IMR-90 (cell line): Measurements from ENCODE around the gene TMEM54. TPM values are rescaled to one million over a fixed set of nuclear protein-coding genes. Genes with fewer than 3 reads are reported as not detected.

ENCODE experiments used
- ATAC-seq: fragments of 200-7000 bp; cut with Tn5 transposase; 2 replicates; pipeline ENCODE4 v1.9.1; 2020; ENCODE audit warnings: low read depth, mild to moderate bottlenecking, moderate library complexity
- BruUV-seq: library from RNA; stranded (reverse); fragments of 400-500 nt; replicated peaks from 2 replicates; lab custom pipeline; 2021; lab: Mats Ljungman, UMichigan
- CTCF ChIA-PET: fragments of 300-600 bp; formaldehyde crosslinking; extraction: SDS; loops from one replicate; lab custom pipeline; 2021; ENCODE audit warnings: antibody characterized with exemption; lab: Yijun Ruan, JAX
- POLR2A ChIA-PET: fragments of 300-600 bp; sonication (Branson Sonifier 250); formaldehyde crosslinking; loops from one replicate; lab custom pipeline; 2022; ENCODE audit warnings: antibody characterized with exemption; ENCODE audit not compliant: unreplicated experiment; lab: Charles Lee
- DNase-seq: peaks from one replicate; pipeline ENCODE4 v3.0.0; 2013
- H2AFZ ChIP-seq: replicated peaks from 2 replicates; pipeline ENCODE3; 2013; ENCODE audit warnings: low read length, mild to moderate bottlenecking; ENCODE audit not compliant: poor library complexity
- H2AK5ac ChIP-seq: 2 replicates; pipeline ENCODE4 v1.6.1; 2013; ENCODE audit warnings: low read depth, low read length, inconsistent platforms
- H2AK9ac ChIP-seq: replicated peaks from 2 replicates; pipeline ENCODE3; 2013; ENCODE audit warnings: mild to moderate bottlenecking, low read depth, low read length, moderate library complexity; ENCODE audit not compliant: poor library complexity
- H2BK120ac ChIP-seq: 2 replicates; pipeline ENCODE4 v1.6.1; 2013; ENCODE audit warnings: low read depth, low read length, inconsistent platforms
- H2BK15ac ChIP-seq: 3 replicates; pipeline ENCODE4 v1.6.1; 2013; ENCODE audit warnings: low read depth, low read length, inconsistent platforms
- H2BK20ac ChIP-seq: 2 replicates; pipeline ENCODE4 v1.6.1; 2013; ENCODE audit warnings: low read depth, mild to moderate bottlenecking, inconsistent platforms, low read length, moderate library complexity
- H2BK5ac ChIP-seq: 2 replicates; pipeline ENCODE4 v1.6.1; 2013; ENCODE audit warnings: mild to moderate bottlenecking, low read depth, low read length, inconsistent platforms; ENCODE audit not compliant: poor library complexity, severe bottlenecking
- H3K14ac ChIP-seq: replicated peaks from 2 replicates; pipeline ENCODE4 v1.6.1; 2013; ENCODE audit warnings: low read depth, low read length, inconsistent platforms
- H3K18ac ChIP-seq: 2 replicates; pipeline ENCODE4 v1.6.1; 2013; ENCODE audit warnings: low read depth, low read length, control low read depth
- H3K23ac ChIP-seq: 2 replicates; pipeline ENCODE4 v1.6.1; 2013; ENCODE audit warnings: low read depth, low read length, inconsistent platforms
- H3K27ac ChIP-seq: 2 replicates; pipeline ENCODE4 v1.5.1; 2013; ENCODE audit warnings: mild to moderate bottlenecking, control low read depth, low read length; ENCODE audit not compliant: insufficient read depth
- H3K27me3 ChIP-seq: 2 replicates; pipeline ENCODE4 v1.6.1; 2013; ENCODE audit warnings: low read length; ENCODE audit not compliant: control insufficient read depth, insufficient read depth
- H3K36me3 ChIP-seq: 2 replicates; pipeline ENCODE4 v1.6.1; 2013; ENCODE audit warnings: low read length, mixed read lengths; ENCODE audit not compliant: control insufficient read depth, insufficient read depth
- H3K4ac ChIP-seq: 2 replicates; pipeline ENCODE4 v1.6.1; 2013; ENCODE audit warnings: low read depth, low read length, inconsistent platforms
- H3K4me1 ChIP-seq: 2 replicates; pipeline ENCODE4 v1.6.1; 2013; ENCODE audit warnings: low read length, mixed read lengths; ENCODE audit not compliant: control insufficient read depth, insufficient read depth
- H3K4me2 ChIP-seq: 2 replicates; pipeline ENCODE4 v1.6.1; 2013; ENCODE audit warnings: low read depth, mild to moderate bottlenecking, control low read depth, low read length, moderate library complexity
- H3K4me3 ChIP-seq: 2 replicates; pipeline ENCODE4 v1.5.1; 2013; ENCODE audit warnings: low read depth, mild to moderate bottlenecking, control low read depth, low read length, moderate library complexity; ENCODE audit not compliant: insufficient read depth
- H3K56ac ChIP-seq: 2 replicates; pipeline ENCODE4 v1.6.1; 2013; ENCODE audit warnings: low read length, inconsistent platforms; ENCODE audit not compliant: insufficient read depth; ENCODE audit errors: extremely low read depth
- H3K79me1 ChIP-seq, 2 experiments: 2 replicates each; pipeline ENCODE4 v1.6.1; 2013; ENCODE audit warnings: low read length in 2 of 2, inconsistent platforms in 1 of 2, low read depth in 1 of 2
- H3K9ac ChIP-seq: 2 replicates; pipeline ENCODE4 v1.6.1; 2013; ENCODE audit warnings: low read depth, low read length, control low read depth
- H3K9me1 ChIP-seq: 2 replicates; pipeline ENCODE4 v1.6.1; 2013; ENCODE audit warnings: low read length, inconsistent platforms; ENCODE audit not compliant: insufficient read depth
- H3K9me3 ChIP-seq: 2 replicates; pipeline ENCODE4 v1.6.1; 2013; ENCODE audit warnings: low read length; ENCODE audit not compliant: control insufficient read depth, insufficient read depth
- H4K20me1 ChIP-seq: 2 replicates; pipeline ENCODE4 v1.6.1; 2013; ENCODE audit warnings: low read length, inconsistent platforms; ENCODE audit not compliant: insufficient read depth
- H4K5ac ChIP-seq: 2 replicates; pipeline ENCODE4 v1.6.1; 2013; ENCODE audit warnings: mild to moderate bottlenecking, low read depth, low read length, control low read depth
- H4K8ac ChIP-seq, 2 experiments: 2 replicates each; pipeline ENCODE4 v1.6.1; 2013; ENCODE audit warnings: low read depth in 2 of 2, low read length in 2 of 2, control low read depth in 1 of 2, inconsistent platforms in 1 of 2
- H4K91ac ChIP-seq: 2 replicates; pipeline ENCODE4 v1.6.1; 2013; ENCODE audit warnings: low read depth, low read length, inconsistent platforms; ENCODE audit not compliant: insufficient read depth
- BHLHE40 ChIP-seq: fragments of 150-350 bp; IDR thresholded peaks from 2 replicates; pipeline ENCODE4 v1.6.1; 2016; ENCODE audit warnings: mild to moderate bottlenecking, low read depth, low read length
- CHD1 ChIP-seq: IDR thresholded peaks from 2 replicates; pipeline ENCODE4 v1.6.1; 2012; ENCODE audit warnings: low read depth, low read length, improper control_type of control experiment
- FOS ChIP-seq: fragments of 150-350 bp; IDR thresholded peaks from 2 replicates; pipeline ENCODE4 v1.6.1; 2016; ENCODE audit warnings: low read depth, low read length
- MAFK ChIP-seq: IDR thresholded peaks from 2 replicates; pipeline ENCODE4 v1.6.1; 2012; ENCODE audit warnings: low read depth, low read length, improper control_type of control experiment
- MAZ ChIP-seq: IDR thresholded peaks from 2 replicates; pipeline ENCODE4 v1.6.1; 2012; ENCODE audit warnings: low read depth, mild to moderate bottlenecking, low read length, improper control_type of control experiment, moderate library complexity, borderline replicate concordance
- MXI1 ChIP-seq: IDR thresholded peaks from 2 replicates; pipeline ENCODE4 v1.6.1; 2012; ENCODE audit warnings: low read depth, mild to moderate bottlenecking, low read length, moderate library complexity, borderline replicate concordance
- NFE2L2 ChIP-seq: fragments of 150-350 bp; IDR thresholded peaks from 2 replicates; pipeline ENCODE4 v1.6.1; 2016; ENCODE audit warnings: low read depth, mild to moderate bottlenecking, low read length
- POLR2A ChIP-seq: IDR thresholded peaks from 2 replicates; pipeline ENCODE4 v1.6.1; 2012; ENCODE audit warnings: mild to moderate bottlenecking, low read depth, low read length
- RAD21 ChIP-seq: IDR thresholded peaks from 2 replicates; pipeline ENCODE4 v1.6.1; 2012; ENCODE audit warnings: low read length, improper control_type of control experiment
- RCOR1 ChIP-seq: IDR thresholded peaks from 2 replicates; pipeline ENCODE4 v1.6.1; 2012; ENCODE audit warnings: mild to moderate bottlenecking, low read length, improper control_type of control experiment; ENCODE audit not compliant: insufficient replicate concordance
- RFX5 ChIP-seq: IDR thresholded peaks from 2 replicates; pipeline ENCODE4 v1.8.0; 2012; ENCODE audit warnings: low read depth, mild to moderate bottlenecking, low read length, moderate library complexity
- SMC3 ChIP-seq: fragments of 150-350 bp; IDR thresholded peaks from 2 replicates; pipeline ENCODE4 v1.6.1; 2016; ENCODE audit warnings: low read depth, mild to moderate bottlenecking, antibody characterized with exemption, low read length, moderate library complexity
- WGBS, 2 experiments: methylation state at CpG; one replicate each; pipeline versions ENCODE4 v1.1.5 to v1.1.7; 2013; ENCODE audit warnings: missing lambda C conversion rate in 2 of 2; ENCODE audit not compliant: insufficient read length in 1 of 2; ENCODE audit errors: extremely low coverage in 2 of 2; 5-methylcytosine and 5-hydroxymethylcytosine counted together
- dilution Hi-C: fragments of 300-500 bp; cut with HindIII; formaldehyde crosslinking; loops from one replicate; pipeline ENCODE4 v1.14.3; 2018; ENCODE audit warnings: low sequenced_read_pairs; ENCODE audit not compliant: unreplicated experiment
- in situ Hi-C: fragments of 300-500 bp; cut with MboI; formaldehyde crosslinking; loops from 3 replicates; pipeline ENCODE4 v1.14.3; 2019; ENCODE audit warnings: low sequenced_read_pairs, inconsistent platforms, mixed read lengths
- intact Hi-C: fragments of 100-400 bp; cut with micrococcal nuclease; formaldehyde crosslinking; loops from 2 replicates; pipeline ENCODE4 v1.10.0; 2022
- polyA plus RNA-seq, 3 experiments: library from polyadenylated mRNA; depleted of rRNA; stranded (reverse); fragments of >200 nt; gene quantifications; 2 replicates each; pipeline ENCODE4 v1.2.3, GENCODE V29; 2012; ENCODE audit warnings: low replicate concordance in 1 of 3
- total RNA-seq: library from RNA; depleted of rRNA; stranded (reverse); fragments of >200 nt; gene quantifications from 2 replicates; pipeline ENCODE4 v1.2.3, GENCODE V29; 2012
- TF ChIP-seq, protein P1 (sequence below): fragments of 150-350 bp; IDR thresholded peaks from 2 replicates; pipeline ENCODE4 v1.6.1; 2016; ENCODE audit warnings: low read depth, mild to moderate bottlenecking, low read length, moderate library complexity, borderline replicate concordance
- TF ChIP-seq, protein P2 (sequence below): fragments of 150-350 bp; IDR thresholded peaks from 2 replicates; pipeline ENCODE4 v1.6.1; 2017; ENCODE audit warnings: mild to moderate bottlenecking, antibody characterized with exemption, low read length, low read depth
- TF ChIP-seq, protein P3 (sequence below): conservative IDR thresholded peaks from 2 replicates; pipeline ENCODE4 v1.5.1; 2012; ENCODE audit warnings: mild to moderate bottlenecking, low read depth, low read length, improper control_type of control experiment

The TMEM54 gene
- total and polyA plus RNA-seq, 2 of the 4 experiments (the other 2 are of a cell fraction): 25.5 to 75.2 TPM

DNA sequence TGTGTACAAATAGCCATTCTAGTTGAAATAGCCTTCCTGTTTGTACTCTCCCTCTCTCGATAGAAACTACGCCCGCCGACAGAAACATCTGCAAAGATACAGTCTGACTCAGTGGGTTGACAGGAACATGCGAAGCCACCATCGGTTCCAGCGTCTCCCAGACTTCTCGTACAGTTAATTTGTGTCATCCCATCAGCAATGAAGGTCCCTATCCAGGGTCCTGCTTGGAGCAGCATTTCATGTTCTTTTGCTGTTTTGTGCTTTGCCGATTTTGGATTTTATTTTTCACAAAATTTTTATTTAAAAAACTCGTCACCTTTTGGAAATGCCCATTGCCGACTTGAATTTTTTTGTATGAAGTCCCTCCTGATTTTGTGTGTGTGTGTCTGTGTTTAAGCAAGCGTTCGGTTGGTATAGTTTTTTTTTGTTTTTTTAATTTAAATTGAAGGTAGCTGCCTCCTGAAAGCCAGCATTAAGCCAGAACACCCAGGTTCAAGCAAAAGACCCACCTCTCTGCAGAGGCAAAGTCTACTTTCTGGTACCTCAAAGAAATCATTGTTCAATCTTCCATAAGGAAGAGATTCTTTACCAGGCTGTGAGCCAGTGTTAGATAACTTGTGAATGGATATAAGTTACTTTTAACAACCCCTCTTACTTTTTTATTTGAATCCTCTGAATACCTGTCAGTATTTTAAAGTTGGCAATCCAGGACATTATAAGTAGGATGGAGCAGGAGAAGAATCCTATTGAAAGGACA lies 45.1 kb downstream of the TMEM54 start:
- no TSS peak for BruUV-seq
- Histone ChIP-seq H3K56ac (no peak overlapping the region), H3K27ac (no peak overlapping the region), H3K4me3 (no peak overlapping the region), H3K9me1 (peaks cover 4% of the 10 kb centered on the region; the same call in 1 of the 2 replicates), H2AFZ (no peak overlapping the region), H4K8ac (no peak overlapping the region), H3K27me3 (no peaks in the 10 kb centered on the region), H3K79me1 (peaks cover 4% of the 10 kb centered on the region in 2 experiments; a peak in 2 of 4 replicates), H2BK20ac (no peak overlapping the region), H3K4me1 (no peaks in the 10 kb centered on the region), H3K23ac (no peak overlapping the region), H3K9me3 (no peaks in the 10 kb centered on the region), H2AK9ac (no peak overlapping the region), H3K9ac (no peak overlapping the region), H3K18ac (no peak overlapping the region), H3K4ac (no peak overlapping the region), H2BK120ac (no peak overlapping the region), H3K14ac (no peak overlapping the region), H4K5ac (no peak overlapping the region), H4K20me1 (no peaks in the 10 kb centered on the region; the same call in 1 of the 2 replicates), H2AK5ac (no peak overlapping the region), H2BK5ac (no peak overlapping the region), H4K91ac (no peak overlapping the region), H3K36me3 (peaks cover 14% of the 10 kb centered on the region), H3K4me2 (no peak overlapping the region), H2BK15ac (no peak overlapping the region)
- ATAC-seq (no peak), DNase-seq (no peak)
- dilution Hi-C loops (no loop called here), intact Hi-C loops (no loop called here), in situ Hi-C loops (no loop called here)
- POLR2A ChIA-PET: no interaction called here
- CTCF ChIA-PET: no interaction called here
- 98% methylated on average over 8 of the region's 13 CpGs; no CpG with 5 or more reads in 1 of the 2 experiments for WGBS, 2 experiments
- no peak for TF ChIP-seq NFE2L2
- no peak for TF ChIP-seq POLR2A
- no peak for TF ChIP-seq CHD1
- no peak for TF ChIP-seq SMC3
- TF ChIP-seq BHLHE40: no peak
- TF ChIP-seq, protein P1, sequence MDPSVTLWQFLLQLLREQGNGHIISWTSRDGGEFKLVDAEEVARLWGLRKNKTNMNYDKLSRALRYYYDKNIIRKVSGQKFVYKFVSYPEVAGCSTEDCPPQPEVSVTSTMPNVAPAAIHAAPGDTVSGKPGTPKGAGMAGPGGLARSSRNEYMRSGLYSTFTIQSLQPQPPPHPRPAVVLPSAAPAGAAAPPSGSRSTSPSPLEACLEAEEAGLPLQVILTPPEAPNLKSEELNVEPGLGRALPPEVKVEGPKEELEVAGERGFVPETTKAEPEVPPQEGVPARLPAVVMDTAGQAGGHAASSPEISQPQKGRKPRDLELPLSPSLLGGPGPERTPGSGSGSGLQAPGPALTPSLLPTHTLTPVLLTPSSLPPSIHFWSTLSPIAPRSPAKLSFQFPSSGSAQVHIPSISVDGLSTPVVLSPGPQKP: no peak
- TF ChIP-seq RCOR1: no peak
- TF ChIP-seq, protein P2, sequence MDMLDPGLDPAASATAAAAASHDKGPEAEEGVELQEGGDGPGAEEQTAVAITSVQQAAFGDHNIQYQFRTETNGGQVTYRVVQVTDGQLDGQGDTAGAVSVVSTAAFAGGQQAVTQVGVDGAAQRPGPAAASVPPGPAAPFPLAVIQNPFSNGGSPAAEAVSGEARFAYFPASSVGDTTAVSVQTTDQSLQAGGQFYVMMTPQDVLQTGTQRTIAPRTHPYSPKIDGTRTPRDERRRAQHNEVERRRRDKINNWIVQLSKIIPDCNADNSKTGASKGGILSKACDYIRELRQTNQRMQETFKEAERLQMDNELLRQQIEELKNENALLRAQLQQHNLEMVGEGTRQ: no peak
- no peak for TF ChIP-seq FOS
- TF ChIP-seq, protein P3, sequence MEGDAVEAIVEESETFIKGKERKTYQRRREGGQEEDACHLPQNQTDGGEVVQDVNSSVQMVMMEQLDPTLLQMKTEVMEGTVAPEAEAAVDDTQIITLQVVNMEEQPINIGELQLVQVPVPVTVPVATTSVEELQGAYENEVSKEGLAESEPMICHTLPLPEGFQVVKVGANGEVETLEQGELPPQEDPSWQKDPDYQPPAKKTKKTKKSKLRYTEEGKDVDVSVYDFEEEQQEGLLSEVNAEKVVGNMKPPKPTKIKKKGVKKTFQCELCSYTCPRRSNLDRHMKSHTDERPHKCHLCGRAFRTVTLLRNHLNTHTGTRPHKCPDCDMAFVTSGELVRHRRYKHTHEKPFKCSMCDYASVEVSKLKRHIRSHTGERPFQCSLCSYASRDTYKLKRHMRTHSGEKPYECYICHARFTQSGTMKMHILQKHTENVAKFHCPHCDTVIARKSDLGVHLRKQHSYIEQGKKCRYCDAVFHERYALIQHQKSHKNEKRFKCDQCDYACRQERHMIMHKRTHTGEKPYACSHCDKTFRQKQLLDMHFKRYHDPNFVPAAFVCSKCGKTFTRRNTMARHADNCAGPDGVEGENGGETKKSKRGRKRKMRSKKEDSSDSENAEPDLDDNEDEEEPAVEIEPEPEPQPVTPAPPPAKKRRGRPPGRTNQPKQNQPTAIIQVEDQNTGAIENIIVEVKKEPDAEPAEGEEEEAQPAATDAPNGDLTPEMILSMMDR: no peak
- no peak for TF ChIP-seq RAD21
- TF ChIP-seq MXI1: no peak
- no peak for TF ChIP-seq MAZ
- no peak for TF ChIP-seq MAFK
- no peak for TF ChIP-seq RFX5
